HG03520 (cell line): ENCODE results near the gene NFKB1.

Experiments
- ATAC-seq: cut with Tn5 transposase; IDR thresholded peaks from one replicate; pipeline ENCODE4 v1.9.1; 2021; ENCODE audit warnings: mild to moderate bottlenecking, moderate library complexity; ENCODE audit not compliant: unreplicated experiment

Gene NFKB1

DNA sequence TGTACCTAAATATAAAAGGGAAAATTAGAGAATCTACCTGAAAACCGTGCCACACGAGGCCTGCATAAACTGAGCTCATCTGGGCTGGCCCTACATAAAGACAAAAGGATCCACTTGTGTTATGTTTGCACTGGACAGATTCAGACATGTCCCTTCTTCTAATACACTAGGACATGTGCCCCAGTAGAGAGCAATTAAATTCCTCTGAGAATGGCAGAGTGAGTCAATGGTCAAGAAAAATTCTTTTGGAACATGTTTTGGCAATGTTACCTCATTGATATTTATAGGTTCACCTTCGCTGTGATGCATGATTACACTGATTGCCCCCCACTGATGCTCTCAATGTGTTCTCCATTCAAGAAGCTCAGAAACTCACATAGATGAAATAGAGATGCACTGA, 164.4 kb downstream of the NFKB1 start:
- no peak for ATAC-seq
